ENCODE data around the gene CCDC81.
A peak's percentile ranks its signal among the peaks of the same experiment; 100 is the strongest.

The CCDC81 gene

DNA sequence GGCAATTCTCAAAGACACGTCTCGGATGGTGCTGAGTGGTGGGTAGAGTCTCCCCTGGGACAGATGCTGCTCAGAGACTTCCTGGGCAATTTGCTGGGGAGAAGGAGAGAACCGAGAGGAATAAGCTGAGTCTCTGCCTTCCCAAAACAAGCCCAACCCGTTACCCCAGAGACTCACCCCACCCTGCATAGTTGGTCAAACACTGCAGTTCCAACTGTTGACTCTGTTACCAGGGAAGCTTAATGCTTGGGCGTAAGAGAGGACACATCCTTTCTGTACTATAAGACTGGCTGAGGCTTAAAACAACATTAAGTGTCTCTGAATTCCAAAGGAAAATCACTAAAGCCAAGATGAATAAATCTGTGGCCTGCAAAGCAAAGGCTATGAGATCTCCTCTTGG, 68.1 kb downstream of the CCDC81 start:
- no peak for DNase-seq

- DNase-seq, result no peak
These were observed 68.7 kb downstream of the CCDC81 start for GRCh38 chr11:86443415-86443814.

- no peak for DNase-seq
These were observed 70.3 kb downstream of the CCDC81 start for GRCh38 chr11:86444981-86445380.

GRCh38 chr11:86446163-86446923, 71.7 kb downstream of the CCDC81 start:
- DNase-seq, result no peak

- DNase-seq, result no peak
These were observed 72.2 kb downstream of the CCDC81 start for GRCh38 chr11:86446924-86447285.

GRCh38 chr11:86447763-86448480, 73.2 kb downstream of the CCDC81 start:
- DNase-seq, result peak; percentile 46

GRCh38 chr11:86449993-86450629, 75.4 kb downstream of the CCDC81 start:
- DNase-seq, result no peak

DNA sequence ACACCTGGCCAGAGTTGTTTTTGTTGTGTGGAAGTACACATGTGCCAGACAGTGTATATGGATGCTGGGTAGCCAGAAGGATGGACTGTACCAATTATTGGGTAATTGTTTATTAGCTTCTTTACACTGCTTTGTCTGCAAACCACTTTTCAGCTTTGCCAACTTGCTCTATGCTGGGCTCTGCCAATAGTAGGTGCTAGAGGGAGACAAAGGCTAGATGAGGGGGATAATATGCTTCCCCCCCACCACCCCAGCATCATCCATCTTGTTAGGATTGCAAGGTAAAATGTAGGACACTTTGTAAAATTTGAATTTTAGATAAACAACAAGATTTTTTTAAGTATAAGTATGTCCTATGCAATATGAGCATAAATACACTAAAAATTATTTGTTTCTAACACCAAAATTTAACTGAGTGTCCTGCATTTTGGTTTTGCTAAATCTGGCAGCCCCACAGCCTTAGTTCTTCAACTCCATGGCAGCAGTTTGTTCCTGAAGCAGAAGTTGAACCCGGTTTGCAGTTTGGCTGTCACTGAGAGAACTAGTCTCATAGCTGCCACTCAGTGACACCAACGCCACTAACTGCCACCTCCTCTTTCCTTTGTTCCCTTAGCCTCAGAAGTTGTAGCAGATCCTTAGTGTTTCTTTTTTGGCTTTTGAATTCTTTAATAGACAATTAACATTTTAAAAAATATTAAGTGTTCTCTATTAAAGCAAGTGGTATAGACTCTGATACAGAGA, 78.8 kb downstream of the CCDC81 start:
- no peak for DNase-seq

DNA sequence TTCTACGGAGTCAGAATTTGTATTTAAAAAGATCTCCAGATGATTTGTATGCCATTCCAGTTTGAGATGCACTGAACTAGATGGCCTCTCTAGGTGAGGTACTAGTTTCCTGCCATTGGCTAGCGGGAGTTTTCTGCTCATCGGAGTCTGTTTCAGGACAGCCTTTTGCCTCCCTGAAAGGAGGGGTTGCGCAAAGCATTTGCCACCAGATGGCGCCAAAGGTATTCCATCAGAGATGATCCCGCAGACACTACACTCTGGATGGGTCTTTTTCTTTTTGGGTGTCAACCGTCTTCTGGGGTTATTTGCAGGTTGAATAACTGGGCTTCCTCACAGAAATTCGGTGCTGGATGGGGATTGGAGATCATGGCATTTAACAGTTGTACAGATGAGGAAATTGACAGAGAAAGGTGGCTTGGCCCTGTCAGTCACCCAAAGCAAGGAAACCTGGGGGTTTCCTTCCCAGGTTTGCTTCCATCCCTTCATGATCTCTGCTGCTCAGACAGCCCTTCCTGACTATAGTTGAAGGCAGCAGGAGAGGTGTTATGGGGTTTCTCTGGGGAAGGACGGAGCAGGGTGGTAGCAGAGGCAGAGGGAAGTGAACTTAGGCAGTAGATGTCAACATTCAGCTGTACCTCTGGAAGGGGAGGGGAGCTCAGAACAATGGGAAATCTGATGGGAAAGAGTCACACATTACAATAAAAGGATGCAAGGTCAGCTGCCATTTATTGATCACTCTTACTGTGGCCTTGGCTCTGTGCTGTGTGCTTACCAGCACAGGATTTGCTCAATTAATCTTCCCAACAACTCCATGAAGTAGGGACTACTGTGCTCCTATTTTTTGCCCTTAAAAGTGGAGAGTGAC, 81.6 kb downstream of the CCDC81 start:
- DNase-seq, result peak; percentile 89

GRCh38 chr11:86458294-86459001, 83.8 kb downstream of the CCDC81 start:
- DNase-seq, result no peak

DNA sequence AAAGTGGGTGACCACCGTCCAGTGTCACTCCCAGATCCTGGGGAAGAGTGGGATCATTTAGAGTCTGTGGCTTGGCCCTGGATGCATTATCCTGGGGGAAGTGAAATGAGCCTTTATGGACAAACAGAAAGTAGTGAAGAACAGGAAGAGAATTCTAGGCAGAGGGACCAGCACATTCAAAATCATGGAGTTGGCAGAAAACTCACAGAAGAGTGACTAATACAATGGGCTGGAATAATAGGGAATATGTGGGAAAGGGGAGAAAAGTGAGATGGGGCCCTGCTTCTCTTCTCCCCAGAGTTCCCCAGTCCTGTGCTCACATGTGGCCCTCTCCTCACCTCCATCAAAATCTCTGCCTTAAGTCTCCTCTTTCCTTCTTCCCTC, 84.3 kb downstream of the CCDC81 start:
- no peak for DNase-seq

DNA sequence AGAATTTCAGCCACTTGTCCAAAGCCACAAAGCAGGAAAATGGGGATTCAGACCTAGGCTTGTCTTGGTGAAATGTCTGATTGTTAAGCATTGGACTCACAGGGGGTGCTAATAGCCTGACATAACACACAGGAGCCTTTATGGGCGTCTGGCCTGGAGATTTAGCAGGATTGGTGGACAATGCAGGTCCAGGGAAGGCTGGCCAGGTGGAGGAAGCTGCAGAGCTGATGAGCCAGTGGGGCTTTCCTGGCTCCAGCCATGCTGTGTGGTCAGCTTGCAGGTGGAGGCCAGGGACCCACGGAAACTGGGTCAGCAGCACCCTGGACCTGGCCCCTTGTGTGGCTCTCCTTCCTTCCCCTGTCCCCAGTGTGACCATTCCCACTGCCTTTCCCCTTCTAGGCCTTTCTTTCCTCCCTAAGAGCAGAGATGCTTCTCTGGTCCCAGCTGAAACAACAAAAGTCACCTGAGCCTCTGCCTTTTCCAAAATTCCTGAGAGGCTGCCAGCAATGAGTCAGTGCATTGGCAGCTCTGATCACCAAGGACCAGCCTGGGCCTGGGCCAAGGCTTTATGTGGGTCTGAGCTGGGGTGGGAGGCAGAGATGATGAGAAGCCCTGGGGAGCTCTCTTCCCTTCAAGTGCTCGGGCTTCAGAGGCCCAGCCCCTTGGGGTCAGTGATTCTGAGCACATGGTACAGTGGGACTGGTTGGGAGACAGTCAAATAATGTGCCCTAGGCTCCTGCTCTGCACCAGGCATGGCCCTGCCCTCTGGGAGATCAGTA, 85.2 kb downstream of the CCDC81 start:
- no peak for DNase-seq

- no peak for DNase-seq
These were observed 86.0 kb downstream of the CCDC81 start for GRCh38 chr11:86460461-86461385.

DNA sequence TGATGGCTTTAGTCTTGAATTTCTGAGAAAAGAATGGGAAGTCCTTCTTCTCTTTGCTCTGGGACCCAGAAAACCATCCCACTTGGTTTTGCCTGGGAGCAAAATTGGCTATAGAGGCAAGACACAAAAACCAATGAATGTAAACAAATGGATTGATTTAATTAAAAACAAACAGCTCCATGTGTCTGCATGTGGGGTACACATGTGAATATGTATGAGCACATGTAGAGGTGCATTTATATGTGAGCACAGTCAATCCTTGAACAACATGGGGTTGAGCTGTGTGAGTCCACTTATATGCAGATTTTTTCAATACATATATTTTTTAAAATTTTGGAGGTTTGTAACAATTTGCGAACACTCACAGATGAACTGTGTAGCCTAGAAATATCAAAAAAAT, 87.2 kb downstream of the CCDC81 start:
- DNase-seq, result no peak

DNA sequence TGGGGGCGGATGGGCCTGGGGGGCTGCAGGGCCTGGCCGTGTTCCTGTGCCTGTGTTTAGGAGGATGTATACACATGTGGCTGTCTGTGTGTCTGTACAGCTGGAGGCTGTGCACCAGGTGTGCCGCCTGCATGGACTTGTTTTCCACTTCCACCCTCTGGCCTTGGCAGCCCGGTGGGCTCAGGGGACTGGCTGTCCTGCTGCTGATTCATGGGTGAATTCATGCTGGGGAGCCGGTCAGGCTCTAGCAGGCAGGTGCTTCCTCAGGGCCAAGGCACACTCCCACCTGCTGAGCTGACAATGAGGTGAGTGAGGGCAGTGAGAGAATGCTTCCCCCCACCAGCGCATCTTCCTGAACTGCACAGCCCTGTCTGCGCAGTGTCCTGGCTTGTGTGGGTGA, 88.4 kb downstream of the CCDC81 start:
- no peak for DNase-seq

DNA sequence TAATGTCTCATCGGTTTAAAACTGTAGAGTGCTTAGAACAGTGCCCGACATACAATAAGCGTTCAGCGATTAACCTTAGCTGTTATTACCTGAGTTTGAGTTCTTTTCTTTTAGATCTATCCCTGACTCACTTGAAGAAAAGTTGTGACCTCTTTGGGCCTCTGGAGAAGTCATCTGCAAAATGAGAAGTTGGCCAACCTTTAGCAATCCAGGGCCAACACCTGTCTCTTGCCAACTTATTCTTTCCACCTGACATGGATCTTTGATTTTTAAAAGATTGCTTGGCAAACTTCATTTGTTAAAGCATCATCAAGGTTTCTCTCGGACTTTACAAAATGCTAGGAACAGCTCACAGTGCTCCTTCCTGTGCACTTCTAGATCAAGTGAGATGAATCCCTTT, 89.3 kb downstream of the CCDC81 start:
- DNase-seq, result no peak

- no peak for DNase-seq
These were observed 90.0 kb downstream of the CCDC81 start for GRCh38 chr11:86464509-86465221.

GRCh38 chr11:86468169-86468568, 93.5 kb downstream of the CCDC81 start:
- DNase-seq, result no peak
